GM12878 (cell line): ENCODE measurements around the gene RPS6KC1. TPM values are rescaled to one million over a fixed set of nuclear protein-coding genes. Genes with fewer than 3 reads are reported as not detected.

Experiments used
- ATAC-seq: fragments of 200-7000 bp; cut with Tn5 transposase; 3 replicates; pipeline ENCODE4 v1.9.1; 2020; ENCODE audit warnings: mild to moderate bottlenecking, moderate library complexity
- BruUV-seq: library from RNA; stranded (reverse); fragments of 400-500 nt; replicated peaks from 2 replicates; lab custom pipeline; 2021; lab: Mats Ljungman, UMichigan
- CTCF ChIA-PET: fragments of 300-600 bp; sonication (Branson Sonifier 250); formaldehyde crosslinking; extraction: SDS; loops from one replicate; lab custom pipeline; 2021; ENCODE audit warnings: inconsistent platforms; lab: Yijun Ruan, JAX
- POLR2A ChIA-PET: fragments of 350-600 bp; formaldehyde crosslinking; extraction: SDS; loops from one replicate; lab custom pipeline; 2021; ENCODE audit warnings: inconsistent platforms; lab: Charles Lee
- RAD21 ChIA-PET: fragments of 300-600 bp; sonication (Branson Sonifier 250); formaldehyde crosslinking; loops from one replicate; lab custom pipeline; 2023; ENCODE audit warnings: antibody characterized with exemption; ENCODE audit not compliant: unreplicated experiment; lab: Charles Lee
- SMC1A ChIA-PET: fragments of 300-600 bp; sonication (Branson Sonifier 250); formaldehyde crosslinking; loops from one replicate; lab custom pipeline; 2023; ENCODE audit not compliant: unreplicated experiment, uncharacterized antibody; lab: Charles Lee
- DNase-seq: peaks from one replicate; pipeline ENCODE4 v3.0.0-alpha.2; 2011; ENCODE audit warnings: low read depth, low spot score
- FAIRE-seq: peaks from 3 replicates; lab custom pipeline; 2011; peaks lifted over from hg19 to GRCh38; lab: Jason Lieb, UNC
- H2AFZ ChIP-seq: 2 replicates; pipeline ENCODE4 v1.6.0; 2011; ENCODE audit warnings: low read depth, low read length, control low read depth; ENCODE audit not compliant: control insufficient read depth
- H3K27ac ChIP-seq: 2 replicates; pipeline ENCODE4 v1.5.1; 2011; ENCODE audit warnings: control low read depth; ENCODE audit not compliant: control insufficient read depth, insufficient read depth
- H3K27me3 ChIP-seq, 2 experiments: replicated peaks in 1 of 2; 2 replicates each; pipeline versions ENCODE4 v1.6.0 to v1.6.1; 2011; ENCODE audit warnings: low read length in 1 of 2; ENCODE audit not compliant: control insufficient read depth in 2 of 2, insufficient read depth in 2 of 2
- H3K36me3 ChIP-seq, 2 experiments: 2 replicates each; pipeline ENCODE4 v1.5.1; 2011; ENCODE audit warnings: low read length in 1 of 2; ENCODE audit not compliant: control insufficient read depth in 2 of 2, insufficient read depth in 2 of 2
- H3K4me1 ChIP-seq: 2 replicates; pipeline ENCODE4 v1.6.1; 2011; ENCODE audit warnings: mild to moderate bottlenecking, low read length, moderate library complexity, mixed read lengths; ENCODE audit not compliant: control insufficient read depth, insufficient read depth
- H3K4me2 ChIP-seq: 2 replicates; pipeline ENCODE4 v1.6.0; 2011; ENCODE audit warnings: control low read depth; ENCODE audit not compliant: control insufficient read depth, insufficient read depth
- H3K4me3 ChIP-seq: fragments of 200-600 bp; sonication (generic); 2 replicates; pipeline ENCODE4 v1.5.1; 2016
- H3K79me2 ChIP-seq: 2 replicates; pipeline ENCODE4 v1.6.0; 2011; ENCODE audit warnings: low read length; ENCODE audit not compliant: control insufficient read depth, insufficient read depth
- H3K9ac ChIP-seq: 2 replicates; pipeline ENCODE4 v1.8.0; 2011; ENCODE audit warnings: low read length, control low read depth, mixed read lengths; ENCODE audit not compliant: control insufficient read depth, insufficient read depth
- H3K9me3 ChIP-seq: replicated peaks from 3 replicates; pipeline ENCODE4 v1.5.1; 2011; ENCODE audit warnings: mild to moderate bottlenecking, low read length; ENCODE audit not compliant: control insufficient read depth, insufficient read depth
- H4K20me1 ChIP-seq: 2 replicates; pipeline ENCODE4 v1.6.0; 2011; ENCODE audit not compliant: control insufficient read depth, insufficient read depth
- ATF3 ChIP-seq: IDR thresholded peaks from 2 replicates; pipeline ENCODE4 v1.6.1; 2011; ENCODE audit warnings: low read depth, mild to moderate bottlenecking, low read length, moderate library complexity, borderline replicate concordance; ENCODE audit errors: extremely low read depth
- BCL11A ChIP-seq: IDR thresholded peaks from 2 replicates; pipeline ENCODE4 v1.6.1; 2011; ENCODE audit warnings: low read depth, low read length
- CTCF ChIP-seq, 3 experiments: IDR thresholded peaks in 2 of 3; conservative IDR thresholded peaks in 1 of 3; 2 replicates each; pipeline ENCODE4 v1.5.1; 2011; ENCODE audit warnings: low read depth in 3 of 3, low read length in 3 of 3, mild to moderate bottlenecking in 3 of 3, control low read depth in 2 of 3, moderate library complexity in 2 of 3, inconsistent platforms in 1 of 3, mixed read lengths in 1 of 3; ENCODE audit not compliant: control insufficient read depth in 2 of 3, insufficient read depth in 1 of 3; ENCODE audit errors: extremely low read depth in 1 of 3
- EZH2 ChIP-seq: IDR thresholded peaks from 2 replicates; pipeline ENCODE4 v1.6.1; 2012; ENCODE audit warnings: low read depth, mild to moderate bottlenecking, control low read depth, inconsistent platforms, low read length, borderline replicate concordance; ENCODE audit not compliant: control insufficient read depth
- HCFC1 ChIP-seq: fragments of 150-350 bp; IDR thresholded peaks from 2 replicates; pipeline ENCODE4 v1.6.1; 2014; ENCODE audit warnings: low read length
- RAD51 ChIP-seq: fragments of 450-650 bp; IDR thresholded peaks from 2 replicates; pipeline ENCODE4 v1.6.1; 2016; ENCODE audit warnings: moderate library complexity, mild to moderate bottlenecking, inconsistent platforms
- REST ChIP-seq: IDR thresholded peaks from 2 replicates; pipeline ENCODE4 v1.6.1; 2012; ENCODE audit warnings: mild to moderate bottlenecking, low read depth, low read length
- SUPT20H ChIP-seq: IDR thresholded peaks from 2 replicates; pipeline ENCODE4 v1.6.1; 2011; ENCODE audit warnings: low read depth, mild to moderate bottlenecking, low read length, moderate library complexity, borderline replicate concordance; ENCODE audit not compliant: control insufficient read depth
- ZBTB4 ChIP-seq: fragments of 450-650 bp; formaldehyde crosslinking; IDR thresholded peaks from 2 replicates; pipeline ENCODE4 v1.4.0; 2022; ENCODE audit warnings: mild to moderate bottlenecking, moderate library complexity
- ZNF207 ChIP-seq: fragments of 450-650 bp; IDR thresholded peaks from 2 replicates; pipeline ENCODE4 v1.6.1; 2014; ENCODE audit warnings: antibody characterized with exemption, mild to moderate bottlenecking, borderline replicate concordance
- ZSCAN29 ChIP-seq: fragments of 450-650 bp; IDR thresholded peaks from 2 replicates; pipeline ENCODE4 v1.6.1; 2017; ENCODE audit warnings: mild to moderate bottlenecking, moderate library complexity
- in situ Hi-C: fragments of 300-500 bp; cut with MboI; formaldehyde crosslinking; loops from 9 replicates; pipeline ENCODE4 v1.14.3; 2018; ENCODE audit warnings: mixed read lengths
- intact Hi-C: fragments of 100-400 bp; cut with micrococcal nuclease; formaldehyde crosslinking; loops from one replicate; pipeline ENCODE4 v1.14.2; 2022; ENCODE audit not compliant: unreplicated experiment
- polyA plus RNA-seq, 11 experiments: library from polyadenylated mRNA; depleted of rRNA in 4 of 11; unstranded in 6 of 11; stranded (reverse) in 5 of 11; fragments of >200 nt; fragmentation: Nextera tagmentation in 4 of 11; fragmentation: Illumina TruSeq in 1 of 11; extraction: Ambion mirVana in 4 of 11; extraction: Trizol in 1 of 11; gene quantifications; 1 replicate in 1 of 11; 2 replicates in 10 of 11; pipeline versions ENCODE4 v1.2.1 to v1.2.3, GENCODE V29; 2011 to 2016; ENCODE audit warnings: inconsistent platforms in 2 of 11, missing spikeins in 2 of 11, low read depth in 1 of 11
- total RNA-seq, 4 experiments: library from RNA; depleted of rRNA in 3 of 4; stranded (reverse); fragments of >200 nt in 3 of 4; fragmentation: Illumina TruSeq in 1 of 4; extraction: Trizol in 1 of 4; gene quantifications; 2 replicates each; pipeline versions ENCODE4 v1.2.1 to v1.2.3, GENCODE V29; 2013 to 2021

Gene RPS6KC1
- total and polyA plus RNA-seq, 10 of the 15 experiments (the other 5 are each of a cell fraction or from before 2014, with no cell fraction given) = 2.9 to 17.3 (median 12.2) TPM

GRCh38 chr1:213194383-213194782, 143.3 kb downstream of the RPS6KC1 start (continued):
- TF ChIP-seq REST (no peak), ZNF207 (no peak), ZSCAN29 (no peak), HCFC1 (no peak)
- TF ChIP-seq, all 136 proteins: peak for 0

- no peak for ATAC-seq
- SMC1A ChIA-PET = no interaction called here
- TF ChIP-seq BCL11A (no peak), EZH2 (no peak), ZBTB4 (CRISPR knock-in tag) (no peak), RAD51 (no peak), CTCF (IDR thresholded peaks at IDR 0.05 in 2 of 3, conservative IDR thresholded peaks at IDR 0.05 in 1 of 3; ENCODE audit: control insufficient read depth in 2 of 3, extremely low read depth in 1 of 3, insufficient read depth in 1 of 3, low read depth in 3 of 3, low read length in 3 of 3) (no peak), SUPT20H (no peak), ATF3 (no peak)
Observed at GRCh38 chr1:213194855-213195254, 143.8 kb downstream of the RPS6KC1 start.

More at GRCh38 chr1:213194855-213195254, 143.8 kb downstream of the RPS6KC1 start:
- Histone ChIP-seq H3K27ac (no peak overlapping the region), H3K79me2 (no peaks in the 10 kb centered on the region), H3K4me3 (no peak overlapping the region), H3K9ac (no peak overlapping the region), H3K4me2 (no peak overlapping the region), H3K9me3 (no peaks in the 10 kb centered on the region; the same call in none of the 3 replicates), H3K4me1 (no peaks in the 10 kb centered on the region), H3K27me3 (no peaks in the 10 kb centered on the region), H3K36me3 (no peaks in the 10 kb centered on the region; a peak in 2 of 4 replicates), H2AFZ (no peak overlapping the region), H4K20me1 (no peaks in the 10 kb centered on the region)
- no TSS peak for BruUV-seq
- POLR2A ChIA-PET = no interaction called here
- FAIRE-seq = no peak
- RAD21 ChIA-PET = no interaction called here
- intact Hi-C loops (no loop called here), in situ Hi-C loops (no loop called here)
- DNase-seq = no peak
- CTCF ChIA-PET = no interaction called here
